Activated T-cell treated with anti-CD3 and anti-CD28 coated beads, Interleukin-2, amount 50 U/mL, for 1 hour (primary cell): ENCODE measurements around the gene TEX44.
"Not testable (repeated sequence)": the region's sequence is repeated elsewhere in the genome, so short reads cannot be mapped to it uniquely, and the experiment has no call there.

Source experiments
- DNase-seq: peaks from one replicate; pipeline ENCODE4 v3.0.0-alpha.2; 2020

TEX44 gene

DNA sequence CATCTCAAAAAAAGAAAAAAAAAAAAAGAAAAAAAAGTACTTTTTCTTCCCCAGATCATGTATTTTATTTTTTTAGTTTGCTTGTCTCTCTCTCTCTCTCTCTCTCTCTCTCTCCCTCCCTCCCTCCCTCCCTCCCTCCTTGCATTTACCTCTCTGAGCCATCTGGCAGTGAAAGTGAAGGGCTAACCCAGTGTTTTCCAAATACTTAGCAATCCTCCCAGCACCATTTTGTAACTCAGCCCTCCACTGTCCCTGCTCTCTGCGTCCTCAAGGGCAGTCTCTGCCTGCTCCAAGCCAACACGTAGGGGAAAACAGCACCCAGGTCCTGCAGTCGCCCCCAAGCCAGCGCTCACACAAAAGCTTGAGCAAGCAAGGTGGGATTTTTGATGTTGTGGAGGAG lies 19.6 kb upstream of the TEX44 start:
- DNase-seq = no peak

DNA sequence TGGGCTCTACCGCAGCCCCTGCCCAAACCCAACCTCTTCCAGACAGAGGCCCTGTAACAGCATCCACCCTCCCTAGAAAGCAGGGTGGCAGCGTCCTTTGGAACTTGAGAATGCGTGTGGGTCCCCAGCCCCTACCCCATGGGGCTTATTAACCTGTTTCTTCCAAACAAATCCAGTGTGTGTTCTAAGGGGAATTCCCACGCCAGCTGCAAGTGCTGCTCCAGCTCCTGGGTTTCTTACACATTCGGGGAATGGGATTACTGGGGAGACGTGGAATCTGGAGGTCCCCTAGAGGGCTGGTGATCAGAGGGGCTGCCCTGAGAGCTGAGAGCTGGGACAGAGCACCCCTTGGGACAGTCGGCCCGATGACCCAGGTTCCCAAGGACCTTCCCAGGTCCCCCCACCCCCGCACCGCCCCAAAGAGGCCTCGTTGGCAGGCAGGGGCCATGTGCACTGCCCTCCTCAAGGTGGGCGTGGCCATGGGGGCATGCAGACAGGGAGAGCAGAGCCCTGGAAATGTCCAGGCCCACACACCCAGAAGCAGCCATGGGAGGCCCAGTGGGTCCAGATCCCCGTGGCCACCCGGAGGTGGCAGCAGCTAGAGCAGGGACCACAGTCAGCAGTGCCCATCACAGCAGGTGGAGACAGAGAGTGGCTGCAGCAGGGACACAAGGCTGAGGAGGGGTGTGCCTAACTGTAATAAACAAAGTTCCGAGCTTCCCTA lies 18.8 kb upstream of the TEX44 start:
- no peak for DNase-seq

DNA sequence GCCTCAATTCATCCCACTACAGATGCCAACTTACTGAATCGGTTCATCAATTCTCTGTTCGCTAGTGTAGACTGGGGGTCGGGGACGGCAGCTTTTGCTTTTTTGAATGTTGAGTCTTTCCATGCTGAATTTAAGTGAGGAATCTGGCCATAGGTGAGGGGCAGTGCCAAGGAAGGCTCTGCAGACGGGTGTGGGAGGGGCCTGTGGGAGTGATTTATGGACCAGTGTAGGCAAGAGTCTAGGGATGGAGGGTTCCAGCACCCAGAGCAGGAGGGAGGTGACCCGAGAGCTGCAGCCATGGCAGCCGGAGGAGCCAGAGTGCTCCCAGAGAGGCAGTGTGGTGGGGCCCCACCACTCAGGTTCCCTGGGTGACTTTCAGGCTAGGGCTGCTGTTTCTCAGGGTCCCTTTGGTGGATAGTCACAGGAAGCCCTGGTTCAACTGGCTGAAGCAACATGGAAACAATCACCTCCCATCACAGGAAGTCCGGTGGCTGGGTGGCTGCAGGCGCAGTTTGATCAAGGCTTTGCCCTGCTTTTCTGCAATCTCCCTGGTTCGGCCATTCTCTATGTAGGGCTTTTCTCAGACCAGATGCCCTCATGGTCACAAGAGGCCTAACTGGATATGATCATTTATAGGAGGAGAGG lies 16.9 kb upstream of the TEX44 start:
- no peak for DNase-seq

DNA sequence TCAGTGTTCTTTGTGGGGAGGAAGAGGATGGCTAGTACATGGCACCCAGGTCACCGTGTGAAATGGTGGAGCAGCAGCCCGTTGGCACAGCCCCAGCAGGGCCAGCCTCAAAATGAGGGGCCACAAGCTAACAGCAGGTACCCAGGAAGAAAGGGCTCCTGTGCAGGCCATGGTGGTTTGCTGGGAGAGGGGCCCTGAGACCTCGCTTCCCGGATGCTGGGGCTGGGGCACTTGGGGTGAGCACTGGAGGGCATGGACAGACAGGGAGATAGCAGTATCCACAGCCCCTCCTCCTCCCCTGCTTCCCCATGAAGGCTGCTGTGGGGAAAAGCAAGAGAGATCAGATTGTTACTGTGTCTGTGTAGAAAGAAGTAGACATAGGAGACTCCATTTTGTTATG lies 16.2 kb upstream of the TEX44 start:
- no peak for DNase-seq

DNA sequence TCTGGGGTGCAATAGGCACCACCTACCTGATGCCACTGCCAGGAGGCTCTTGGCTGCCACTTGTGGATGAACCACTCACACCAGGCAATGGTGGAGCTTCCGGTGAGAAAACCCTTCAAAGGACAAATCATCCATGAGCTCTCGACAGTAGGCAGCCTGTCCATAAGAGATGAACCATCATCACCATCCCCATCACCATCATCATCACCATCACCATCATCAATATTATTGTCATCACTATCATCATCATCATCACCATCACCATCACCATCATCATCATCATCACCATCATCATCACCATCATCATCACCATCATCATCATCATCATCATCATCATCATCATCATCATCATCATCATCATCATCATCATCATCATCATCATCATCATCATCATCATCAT lies 14.0 kb upstream of the TEX44 start:
- not testable (repeated sequence) for DNase-seq

DNA sequence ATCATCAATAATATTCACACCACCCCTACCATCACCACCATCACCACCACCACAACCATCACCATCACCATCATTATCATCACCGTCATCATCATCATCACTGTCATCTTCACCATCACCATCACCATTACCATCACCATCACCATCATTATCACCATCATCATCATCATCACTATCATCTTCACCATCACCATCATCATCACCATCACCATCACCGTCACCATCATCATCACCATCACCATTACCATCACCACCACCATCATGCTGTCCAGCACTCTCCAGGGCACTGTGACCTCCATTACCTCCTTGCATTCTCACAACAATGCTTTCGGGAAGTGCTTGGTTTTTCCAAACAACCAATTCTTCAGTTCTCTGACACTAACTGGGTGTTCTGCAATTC lies 13.1 kb upstream of the TEX44 start:
- no peak for DNase-seq

DNA sequence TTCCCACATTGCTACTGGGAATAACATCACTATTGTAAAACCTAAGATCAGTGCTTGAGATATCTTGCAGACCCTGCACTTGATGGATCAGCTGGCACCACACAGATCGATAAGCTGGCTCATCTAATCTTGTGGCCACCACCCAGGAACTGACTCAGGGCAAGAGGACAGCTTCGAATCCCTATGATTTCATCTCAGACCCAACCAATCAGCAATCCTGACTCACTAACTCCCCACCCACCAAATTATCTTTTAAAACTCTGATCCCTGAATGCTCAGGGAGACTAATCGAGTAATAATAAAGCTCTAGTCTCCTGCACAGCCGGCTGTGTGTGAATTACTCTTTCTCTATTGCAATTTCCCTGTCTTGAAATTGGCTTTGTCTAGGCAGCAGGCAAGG lies 11.3 kb upstream of the TEX44 start:
- DNase-seq = no peak

DNA sequence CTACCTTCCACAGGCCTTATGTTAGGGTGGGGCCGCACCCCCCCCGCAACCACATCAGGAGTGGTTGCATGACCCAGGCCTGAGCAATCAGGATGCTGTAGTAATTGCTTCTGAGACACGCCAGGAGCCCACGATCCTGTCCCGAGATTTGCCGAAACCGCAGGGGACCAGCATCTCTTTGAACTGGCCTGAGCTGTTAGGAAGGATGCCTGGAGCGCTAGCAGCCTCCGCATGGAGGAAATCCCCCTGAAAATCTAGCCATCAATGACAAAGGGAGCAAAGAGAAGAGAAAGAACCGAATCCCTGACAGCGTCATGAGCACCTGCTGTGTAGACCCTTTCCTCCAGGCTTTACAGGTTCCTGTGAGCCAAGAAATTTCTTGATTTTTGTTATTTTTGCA lies 8.7 kb upstream of the TEX44 start:
- DNase-seq = no peak

DNA sequence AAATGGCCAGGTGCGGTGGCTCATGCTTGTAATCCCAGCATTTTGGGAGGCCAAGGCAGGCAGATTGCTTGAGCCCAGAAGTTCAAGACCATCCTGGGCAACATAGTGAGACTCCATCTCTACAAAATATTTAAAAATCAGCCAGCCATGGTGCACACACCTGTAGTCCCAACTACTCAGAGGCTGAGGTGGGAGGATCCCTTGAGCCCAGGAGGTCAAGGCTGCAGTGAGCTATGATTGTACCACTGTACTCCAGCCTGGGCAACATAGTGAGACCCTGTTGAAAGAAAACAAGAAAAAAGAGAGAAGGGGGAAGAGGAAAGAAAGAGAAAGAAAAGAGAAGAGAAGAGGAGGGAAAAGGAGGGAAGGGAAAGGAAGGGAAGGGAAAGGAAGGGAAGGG lies 4.9 kb upstream of the TEX44 start:
- DNase-seq = not testable (repeated sequence)

DNA sequence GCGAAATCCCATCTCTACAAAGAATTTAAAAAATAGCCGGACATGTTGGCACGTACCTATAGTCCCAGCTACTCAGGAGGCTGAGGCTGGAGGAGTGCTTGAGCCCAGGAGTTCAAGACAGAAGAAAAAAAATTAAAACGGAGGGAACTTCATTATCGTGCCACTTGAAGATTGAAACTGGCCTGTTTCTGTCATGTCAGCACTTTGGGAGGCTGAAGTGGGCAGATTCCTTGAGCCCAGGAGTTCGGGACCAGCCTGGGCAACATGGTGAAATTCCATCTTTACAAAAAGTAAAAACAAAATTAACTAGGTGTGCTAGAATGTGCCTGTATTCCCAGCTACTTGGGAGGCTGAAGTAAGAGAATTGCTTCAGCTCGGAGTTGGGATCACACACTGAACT lies 3.0 kb upstream of the TEX44 start:
- DNase-seq = no peak

DNA sequence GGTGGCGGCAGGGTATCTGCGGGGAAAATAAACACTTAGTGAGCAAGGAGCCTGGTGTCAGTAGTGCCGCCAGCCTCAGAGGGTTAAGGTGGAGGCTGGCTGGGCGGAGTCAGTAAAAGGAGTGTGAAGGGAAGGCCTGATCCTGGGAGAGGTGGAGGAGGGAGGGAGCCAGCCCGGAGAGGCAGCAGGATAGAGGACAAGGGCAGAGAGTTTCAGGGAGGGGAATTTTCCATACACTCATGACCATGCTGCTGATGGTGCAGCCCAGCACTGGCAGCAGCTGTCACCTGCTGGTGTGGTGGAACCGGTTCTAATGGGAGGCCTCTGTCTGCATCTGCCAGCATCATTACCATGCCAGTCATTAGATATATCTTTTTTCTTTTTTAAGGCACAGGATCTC lies 2.0 kb upstream of the TEX44 start:
- no peak for DNase-seq

DNA sequence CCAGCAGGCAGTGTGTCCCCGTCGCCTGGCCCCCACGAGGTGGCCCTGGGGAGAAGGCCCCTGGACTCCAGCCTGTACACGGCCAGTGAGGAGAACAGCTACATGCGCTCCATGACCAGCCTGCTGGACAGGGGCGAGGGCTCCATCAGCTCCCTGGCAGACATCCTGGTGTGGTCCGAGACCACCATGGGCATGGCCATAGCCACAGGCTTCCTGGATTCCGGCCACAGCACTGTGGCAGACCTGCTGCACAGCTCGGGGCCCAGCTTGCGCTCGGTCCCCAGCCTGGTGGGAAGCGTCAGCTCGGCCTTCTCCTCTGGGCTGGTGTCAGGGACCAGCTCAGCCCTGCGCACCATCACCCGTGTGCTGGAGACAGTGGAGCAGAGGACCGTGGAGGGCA lies 1.0 kb downstream of the TEX44 start:
- no peak for DNase-seq

DNA sequence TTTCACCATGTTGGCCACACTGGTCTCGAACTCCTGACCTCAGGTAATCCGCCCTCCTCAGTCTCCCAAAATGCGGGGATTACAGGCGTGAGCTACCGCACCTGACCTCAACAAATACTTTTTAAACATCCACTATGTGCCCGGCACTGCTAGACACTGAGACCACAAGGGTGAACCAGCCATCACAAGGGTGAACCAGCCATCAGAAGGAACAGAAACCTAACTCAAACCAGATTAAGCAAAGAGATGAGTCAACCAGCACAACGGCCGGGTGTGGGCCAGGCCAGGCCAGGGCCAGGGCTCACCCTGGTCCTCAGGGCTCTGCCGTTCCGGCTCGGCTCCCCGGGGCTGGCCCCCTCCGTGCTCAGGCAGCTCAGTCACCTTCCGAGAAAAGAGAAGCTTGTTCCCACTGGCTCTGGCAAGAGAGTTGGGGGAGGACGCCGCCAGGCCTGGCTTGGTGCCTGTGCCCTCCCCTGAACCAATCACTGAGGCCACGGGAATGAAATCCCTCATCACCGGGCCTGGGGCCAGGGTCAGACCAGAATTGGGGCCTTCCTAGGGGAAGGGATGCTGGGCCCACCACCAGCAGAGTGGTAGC lies 4.4 kb downstream of the TEX44 start:
- no peak for DNase-seq

DNA sequence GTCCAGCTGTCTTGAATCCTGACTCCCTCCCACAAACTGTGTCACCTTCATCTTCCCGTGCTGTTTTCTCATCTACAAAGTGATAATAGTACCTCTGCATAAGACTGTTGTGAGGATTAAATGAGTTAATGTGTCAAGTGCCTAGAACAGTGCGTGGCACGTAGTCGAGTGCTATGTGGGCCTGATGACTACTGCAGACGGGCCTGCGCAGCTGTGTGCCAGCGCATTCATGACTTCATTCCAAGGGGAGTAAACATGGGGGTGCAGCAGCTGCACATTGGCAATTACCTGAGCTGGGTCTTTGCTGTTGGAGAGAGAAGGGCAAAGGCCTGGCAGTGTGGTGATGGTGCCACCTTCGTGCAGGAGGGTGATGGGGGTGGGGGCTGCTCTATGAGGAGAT lies 5.0 kb downstream of the TEX44 start:
- no peak for DNase-seq

DNA sequence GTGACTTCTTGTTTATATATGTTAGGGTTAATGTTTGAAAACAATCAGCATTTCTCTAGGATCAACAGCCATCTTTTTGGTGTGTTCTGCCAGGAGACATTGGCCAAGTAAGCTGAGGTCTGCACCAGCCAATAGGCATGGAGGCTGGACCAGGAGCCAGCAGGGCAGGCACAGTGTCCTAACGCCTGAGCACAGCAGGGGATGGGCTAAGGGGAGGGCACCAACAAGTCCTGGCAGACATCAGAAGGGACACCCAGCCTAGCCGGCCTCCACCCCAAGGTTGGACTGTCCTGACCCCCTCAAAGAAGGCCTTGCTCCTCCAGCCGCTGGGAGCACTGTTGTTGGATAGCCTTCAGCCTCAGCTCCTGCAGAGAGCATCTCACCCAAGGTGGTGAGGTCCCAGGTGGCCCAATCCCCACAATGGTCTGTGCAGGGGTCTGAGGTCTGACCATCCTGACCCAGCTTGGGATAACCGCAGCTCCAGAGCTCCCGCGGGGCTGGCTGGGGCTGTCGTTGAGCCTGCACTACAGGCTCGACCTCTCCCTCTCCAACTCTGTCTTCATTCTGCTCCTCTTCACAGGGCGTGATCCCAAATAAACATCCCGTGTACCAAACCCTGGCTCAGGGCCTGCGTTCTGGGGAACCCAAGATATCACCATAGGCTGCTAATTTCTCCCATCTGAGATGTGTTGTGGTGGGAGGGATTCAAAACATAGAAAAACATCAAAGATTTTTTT lies 8.1 kb downstream of the TEX44 start:
- DNase-seq = no peak

DNA sequence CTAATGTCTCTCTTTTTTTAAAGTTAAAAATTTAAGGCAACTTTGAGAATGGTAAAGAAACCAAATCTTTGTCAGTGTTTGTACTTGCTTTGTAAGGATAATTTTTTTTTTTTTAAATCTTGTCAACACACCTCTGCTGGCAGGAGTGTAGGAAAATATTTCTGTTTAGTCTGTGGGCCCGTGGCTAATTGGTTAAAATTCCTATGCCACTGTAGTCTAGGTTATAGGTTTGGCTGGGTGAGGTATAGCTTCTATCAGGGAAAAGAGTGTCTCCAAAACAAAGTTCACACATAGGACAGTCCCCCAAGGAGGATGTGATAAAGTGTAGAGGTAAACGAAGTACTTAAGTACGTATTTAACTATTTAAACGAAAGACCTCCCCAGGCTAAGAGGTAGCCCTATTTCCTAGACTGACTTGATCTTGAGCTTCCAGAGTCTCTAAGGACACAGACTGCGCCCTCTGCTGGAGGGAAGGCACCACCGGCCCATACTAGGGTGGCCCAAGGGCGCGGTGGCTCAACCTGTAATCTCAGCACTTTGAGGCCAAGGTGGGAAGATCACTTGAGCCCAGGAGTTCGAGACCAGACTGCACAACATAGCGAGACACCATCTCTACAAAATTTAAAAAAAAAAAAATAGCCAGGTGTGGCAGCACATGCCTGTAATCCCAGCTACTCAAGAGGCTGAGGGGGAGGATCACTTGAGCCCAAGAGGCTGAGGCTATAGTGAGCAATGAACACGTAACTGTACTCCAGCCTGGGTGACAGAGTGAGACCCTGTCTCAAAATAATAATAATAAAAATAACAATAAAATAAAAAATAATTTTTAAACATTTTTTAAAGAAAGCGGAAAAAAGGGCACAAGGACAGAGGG lies 8.9 kb downstream of the TEX44 start:
- peak; percentile 74 for DNase-seq

DNA sequence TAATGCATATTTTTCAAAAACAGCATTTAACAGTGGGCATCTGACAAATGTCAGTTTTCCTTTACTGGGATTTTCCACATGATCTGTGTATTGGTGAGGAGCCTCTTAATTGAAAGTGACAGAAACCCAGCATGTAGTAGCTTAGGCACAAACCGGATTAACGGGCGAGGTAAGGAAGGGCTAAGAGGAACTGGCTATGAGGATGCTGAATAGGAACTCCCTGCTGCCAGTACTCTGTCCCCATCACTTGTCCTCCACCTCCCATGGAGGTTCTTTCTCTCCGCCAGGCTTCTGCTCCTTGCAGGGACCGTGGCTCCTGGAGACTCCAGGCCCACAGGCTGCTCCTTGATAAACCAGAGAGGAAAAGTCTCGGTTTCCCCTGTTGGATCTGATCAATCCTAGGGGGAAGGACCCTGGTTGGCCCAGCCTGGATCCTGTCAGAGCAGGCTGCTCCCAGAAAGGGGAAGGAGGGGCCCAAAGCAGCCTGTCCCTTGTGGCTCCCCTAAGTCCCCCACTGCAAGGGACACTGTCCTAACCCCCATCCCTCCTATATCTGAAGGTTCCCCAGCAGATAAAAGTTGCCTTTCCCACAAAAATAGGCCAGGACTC lies 10.3 kb downstream of the TEX44 start:
- no peak for DNase-seq

DNA sequence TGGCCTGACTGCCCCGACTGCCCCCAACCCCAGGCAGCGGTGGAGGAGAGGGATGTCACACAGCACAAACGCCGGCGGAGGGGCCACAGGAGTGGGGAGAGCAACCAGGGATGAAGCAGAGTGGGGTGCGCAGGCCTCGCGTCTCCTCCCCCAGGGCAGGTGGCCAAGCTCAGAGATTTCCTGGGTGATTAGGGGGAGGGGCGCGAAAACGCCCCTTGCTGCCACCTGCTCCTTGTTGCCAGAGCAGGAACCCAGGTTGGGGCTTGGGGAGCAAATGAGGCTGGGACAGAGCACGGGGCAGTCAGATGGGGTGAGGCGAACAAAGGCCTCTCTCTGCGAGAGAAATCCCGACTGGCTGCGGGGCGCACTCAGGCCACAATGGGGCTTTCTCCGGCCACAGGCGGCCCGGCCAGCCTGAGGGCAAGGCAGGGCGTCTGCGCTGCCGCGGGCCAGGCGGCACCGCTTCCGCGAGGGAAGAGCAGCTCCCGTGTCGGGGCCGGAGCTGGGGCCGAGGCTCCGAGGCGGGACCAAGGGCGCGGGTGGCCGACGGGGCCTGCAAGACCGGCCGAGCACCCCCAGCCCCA lies 11.5 kb downstream of the TEX44 start:
- DNase-seq = no peak

DNA sequence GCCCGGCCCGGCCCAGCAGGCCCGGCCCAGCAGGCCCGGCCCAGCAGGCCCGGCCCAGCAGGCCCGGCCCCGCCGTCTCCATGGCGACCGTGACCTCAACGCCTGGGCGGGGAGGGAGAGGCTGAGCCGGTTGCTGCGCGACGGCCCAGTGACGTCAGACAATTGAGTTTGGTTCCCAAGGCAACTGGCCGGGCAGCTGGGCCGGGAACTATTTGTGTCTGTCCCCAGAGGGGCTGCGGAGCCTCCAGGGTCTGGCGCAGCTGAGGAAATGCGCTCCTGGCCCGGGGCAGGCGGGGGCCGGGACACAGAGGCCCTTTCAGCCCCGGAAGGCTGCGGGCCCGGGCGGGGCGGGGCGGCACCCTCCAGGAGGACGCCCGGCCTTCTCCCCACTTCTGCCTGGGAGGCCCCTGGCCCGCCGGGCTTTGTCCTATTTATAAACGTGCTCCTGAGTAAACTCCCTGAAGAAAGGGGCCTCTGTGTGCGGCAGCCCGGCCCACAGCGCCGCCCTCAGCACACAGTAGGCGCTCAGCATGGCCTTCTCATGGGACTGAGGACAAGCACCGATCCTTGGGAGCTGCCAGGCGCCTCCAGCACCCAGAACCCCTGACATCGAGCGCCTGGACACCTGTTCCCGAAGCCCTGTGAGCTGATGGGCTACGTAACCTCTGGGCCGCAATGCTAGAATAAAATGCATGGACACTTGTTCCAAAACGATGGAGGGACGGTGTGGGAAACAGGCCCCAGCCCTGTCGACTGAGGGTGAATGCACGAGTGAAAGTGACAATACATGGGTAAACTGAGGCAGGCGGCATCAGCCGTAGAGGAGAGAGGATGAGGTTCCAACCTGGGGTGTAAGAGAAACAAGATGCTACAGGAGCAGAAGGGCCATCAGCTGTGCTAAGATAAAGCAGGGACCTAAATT lies 12.3 kb downstream of the TEX44 start:
- peak; percentile 96 for DNase-seq

DNA sequence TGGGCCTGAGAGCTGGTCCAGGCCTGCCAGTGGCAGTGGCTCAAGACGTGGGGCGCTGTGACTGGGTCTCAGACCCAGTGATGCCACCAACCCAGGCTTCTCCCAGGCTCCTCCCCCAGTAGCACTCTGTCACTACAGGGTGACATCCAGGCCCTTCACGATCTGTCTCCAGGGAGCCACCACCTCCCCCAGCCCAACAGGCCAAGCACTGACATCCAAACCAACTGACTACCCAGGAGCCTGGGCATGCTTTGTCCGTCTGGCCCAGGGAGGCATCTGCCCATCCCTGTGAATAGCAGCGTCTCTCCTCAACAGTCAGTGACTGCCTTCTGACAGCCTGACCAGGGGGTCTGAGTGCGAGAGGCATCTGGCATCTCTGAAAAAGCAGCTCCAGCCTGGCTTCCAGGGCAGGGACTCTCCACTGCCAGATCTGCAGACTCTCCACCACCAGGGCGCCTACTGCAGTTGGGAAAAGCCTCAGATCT lies 13.0 kb downstream of the TEX44 start:
- no peak for DNase-seq

DNA sequence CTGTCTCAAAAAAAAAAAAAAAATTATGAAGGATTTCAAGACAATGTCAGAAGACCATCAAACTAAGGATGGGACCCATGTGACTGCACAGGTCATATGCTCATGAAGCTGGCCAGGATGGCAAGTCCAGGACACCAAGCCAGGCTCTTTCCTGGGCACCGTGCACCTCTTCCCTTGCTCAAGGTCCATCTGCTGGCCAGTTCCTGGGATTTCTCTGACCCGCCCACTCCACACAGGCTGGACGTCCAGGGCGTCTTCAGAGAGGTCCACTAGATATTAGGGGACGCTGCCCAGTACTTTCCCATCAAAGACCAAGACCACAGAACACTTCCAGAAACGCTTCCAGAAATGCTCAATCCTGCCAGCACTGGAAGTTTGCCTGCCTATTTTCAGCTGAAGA lies 14.3 kb downstream of the TEX44 start:
- DNase-seq = no peak
